Measurements from ENCODE around the gene CELF2. TPM values are rescaled to one million over a fixed set of nuclear protein-coding genes. Genes with fewer than 3 reads are reported as not detected.

CELF2 gene
- total RNA-seq, 1 experiment from 2014 or later: 0.27 TPM

DNA sequence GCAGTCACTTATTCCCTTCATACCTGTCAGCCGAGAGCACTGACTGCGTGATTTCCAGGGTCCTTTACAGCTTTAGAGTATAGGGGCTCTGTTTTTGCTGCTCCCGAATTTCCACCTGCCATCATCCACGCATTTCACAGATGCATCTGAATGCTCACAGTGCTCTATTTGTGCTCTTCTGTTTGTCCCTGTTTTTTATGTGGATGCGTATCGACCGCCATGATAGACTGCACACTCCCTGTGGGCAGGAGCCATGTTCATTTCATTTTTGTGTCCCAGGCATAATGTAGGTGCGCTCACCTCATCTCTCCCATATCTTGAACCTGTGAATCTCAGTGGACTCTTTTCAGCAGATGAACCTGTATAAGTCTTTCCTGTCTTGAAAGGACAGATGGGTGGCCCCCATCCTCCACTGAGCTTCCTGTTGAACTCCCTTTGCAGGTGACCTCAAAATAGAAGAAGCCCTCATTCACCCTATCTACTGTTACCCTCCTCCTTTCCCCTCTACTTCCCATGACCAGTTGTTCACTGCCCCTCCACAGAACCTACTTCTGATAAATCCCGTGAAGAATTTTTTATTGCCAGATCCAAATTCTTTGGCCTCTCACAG, 228.4 kb downstream of the CELF2 start:
- ChIA-PET CTCF (no interaction called here), POLR2A (no interaction called here)
- intact Hi-C loops (cut with micrococcal nuclease; ENCODE audit: unreplicated experiment): no loop called here
- no peaks in the 10 kb centered on the region for H3K4me1 ChIP-seq
- H3K27me3 ChIP-seq (replicated peaks; ENCODE audit: control insufficient read depth, insufficient read depth, low read length): no peaks in the 10 kb centered on the region; the same call in 1 of the 2 replicates
- Mint-ChIP-seq H3K36me3 (ENCODE audit: insufficient read depth, unreplicated experiment) (no peaks in the 10 kb centered on the region), H3K4me1 (ENCODE audit: low read depth, unreplicated experiment) (no peaks in the 10 kb centered on the region), H3K27ac (ENCODE audit: unreplicated experiment) (no peak overlapping the region), H3K9me3 (ENCODE audit: unreplicated experiment) (no peaks in the 10 kb centered on the region), H3K4me3 (ENCODE audit: unreplicated experiment) (no peak overlapping the region), H3K27me3 (ENCODE audit: insufficient read depth, unreplicated experiment) (peaks cover 21% of the 10 kb centered on the region)
- no peak for DNase-seq
- BruUV-seq (replicated peaks): no TSS peak
- no peaks in the 10 kb centered on the region for H3K9me3 ChIP-seq
- H3K4me3 ChIP-seq (ENCODE audit: low read depth, low read length): no peak overlapping the region
- TF ChIP-seq, protein P1, sequence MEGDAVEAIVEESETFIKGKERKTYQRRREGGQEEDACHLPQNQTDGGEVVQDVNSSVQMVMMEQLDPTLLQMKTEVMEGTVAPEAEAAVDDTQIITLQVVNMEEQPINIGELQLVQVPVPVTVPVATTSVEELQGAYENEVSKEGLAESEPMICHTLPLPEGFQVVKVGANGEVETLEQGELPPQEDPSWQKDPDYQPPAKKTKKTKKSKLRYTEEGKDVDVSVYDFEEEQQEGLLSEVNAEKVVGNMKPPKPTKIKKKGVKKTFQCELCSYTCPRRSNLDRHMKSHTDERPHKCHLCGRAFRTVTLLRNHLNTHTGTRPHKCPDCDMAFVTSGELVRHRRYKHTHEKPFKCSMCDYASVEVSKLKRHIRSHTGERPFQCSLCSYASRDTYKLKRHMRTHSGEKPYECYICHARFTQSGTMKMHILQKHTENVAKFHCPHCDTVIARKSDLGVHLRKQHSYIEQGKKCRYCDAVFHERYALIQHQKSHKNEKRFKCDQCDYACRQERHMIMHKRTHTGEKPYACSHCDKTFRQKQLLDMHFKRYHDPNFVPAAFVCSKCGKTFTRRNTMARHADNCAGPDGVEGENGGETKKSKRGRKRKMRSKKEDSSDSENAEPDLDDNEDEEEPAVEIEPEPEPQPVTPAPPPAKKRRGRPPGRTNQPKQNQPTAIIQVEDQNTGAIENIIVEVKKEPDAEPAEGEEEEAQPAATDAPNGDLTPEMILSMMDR (IDR thresholded peaks at IDR 0.05; ENCODE audit: insufficient read depth in 1 of 2, low read depth in 1 of 2, low read length in 1 of 2, severe bottlenecking in 1 of 2, unreplicated experiment in 1 of 2): no peak
- no peaks in the 10 kb centered on the region for H3K36me3 ChIP-seq (ENCODE audit: control insufficient read depth, insufficient read depth, low read length)

DNA sequence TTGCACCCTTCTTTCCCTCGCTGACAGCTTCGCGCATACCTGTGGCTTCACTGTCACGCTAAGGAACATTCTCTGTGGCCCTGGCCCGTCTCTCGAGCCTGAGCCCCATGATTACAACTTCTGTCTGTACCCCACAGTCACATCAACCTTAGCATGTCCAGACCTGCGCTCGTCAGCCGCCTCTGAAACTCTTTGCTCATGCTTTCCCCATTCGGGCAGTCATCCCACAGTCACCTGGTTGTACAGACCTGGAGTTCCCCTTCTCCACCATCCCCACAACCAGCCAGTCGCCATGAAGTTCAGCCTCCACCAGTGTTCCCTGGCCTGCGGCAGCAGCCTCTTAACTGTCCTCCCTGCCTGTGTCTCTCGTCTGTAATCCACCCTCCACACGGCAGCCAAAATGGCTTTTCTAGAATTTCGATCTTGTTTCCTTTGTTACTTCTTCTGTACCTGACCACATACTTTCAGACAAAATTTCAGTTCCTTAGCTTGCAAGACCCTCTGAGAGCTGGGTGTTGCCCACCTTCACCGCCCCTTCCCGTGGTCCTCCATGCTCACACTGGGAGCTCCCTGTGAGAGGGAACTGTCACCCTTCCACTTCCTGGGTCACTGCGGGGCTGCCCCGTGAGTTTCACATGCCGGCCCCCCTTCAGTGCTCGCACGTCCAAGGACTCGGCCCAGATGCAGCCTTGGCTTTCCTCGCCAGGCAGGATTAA, 229.2 kb downstream of the CELF2 start:
- H3K9me3 Mint-ChIP-seq (ENCODE audit: unreplicated experiment): no peaks in the 10 kb centered on the region
- intact Hi-C loops (cut with micrococcal nuclease; ENCODE audit: unreplicated experiment): no loop called here
- Histone ChIP-seq H3K27me3 (replicated peaks; ENCODE audit: control insufficient read depth, insufficient read depth, low read length) (no peaks in the 10 kb centered on the region; the same call in 1 of the 2 replicates), H3K4me1 (no peaks in the 10 kb centered on the region), H3K36me3 (ENCODE audit: control insufficient read depth, insufficient read depth, low read length) (no peaks in the 10 kb centered on the region), H3K9me3 (no peaks in the 10 kb centered on the region), H3K4me3 (ENCODE audit: low read depth, low read length) (no peak overlapping the region)
- peaks cover 21% of the 10 kb centered on the region for H3K27me3 Mint-ChIP-seq (ENCODE audit: insufficient read depth, unreplicated experiment)
- H3K4me3 Mint-ChIP-seq (ENCODE audit: unreplicated experiment): no peak overlapping the region
- no peaks in the 10 kb centered on the region for H3K36me3 Mint-ChIP-seq (ENCODE audit: insufficient read depth, unreplicated experiment)
- no TSS peak for BruUV-seq (replicated peaks)
- ChIA-PET CTCF (no interaction called here), POLR2A (no interaction called here)
- H3K27ac Mint-ChIP-seq (ENCODE audit: unreplicated experiment): no peak overlapping the region
- TF ChIP-seq, protein P1 (IDR thresholded peaks at IDR 0.05; ENCODE audit: insufficient read depth in 1 of 2, low read depth in 1 of 2, low read length in 1 of 2, severe bottlenecking in 1 of 2, unreplicated experiment in 1 of 2): no peak
- DNase-seq: no peak
- no peaks in the 10 kb centered on the region for H3K4me1 Mint-ChIP-seq (ENCODE audit: low read depth, unreplicated experiment)

DNA sequence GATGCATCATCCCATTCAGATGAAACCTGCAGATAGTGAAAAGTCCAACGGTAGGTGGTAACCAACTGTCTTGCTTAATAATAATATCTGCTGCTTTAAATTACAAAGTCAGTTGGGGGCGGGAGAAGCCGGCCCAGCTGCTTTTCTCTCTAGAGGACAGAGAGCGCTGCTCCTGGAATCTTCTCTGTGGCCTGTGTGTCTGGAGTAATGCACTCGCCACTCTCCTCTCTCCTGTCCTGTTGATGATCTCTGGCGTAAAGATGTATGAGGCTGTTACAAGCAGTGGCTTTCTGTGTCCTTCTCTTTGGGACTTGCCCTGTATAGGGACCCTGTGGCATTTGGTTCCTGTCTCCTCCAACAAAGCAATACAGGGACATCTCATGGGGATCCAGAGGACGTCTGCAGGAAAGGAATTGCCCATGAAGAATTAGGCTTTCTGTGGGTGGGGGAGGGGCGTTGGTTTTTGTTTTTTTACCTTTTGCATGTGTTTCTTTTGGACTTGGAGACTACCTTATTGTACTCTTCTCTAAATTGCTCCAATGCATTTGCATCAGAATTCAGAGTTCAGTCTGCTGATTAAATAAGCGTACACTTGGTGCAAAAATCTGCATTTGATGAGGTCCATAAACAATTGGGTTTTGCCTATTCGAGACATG, 231.6 kb downstream of the CELF2 start:
- Histone ChIP-seq H3K27me3 (replicated peaks; ENCODE audit: control insufficient read depth, insufficient read depth, low read length) (peaks cover 3% of the 10 kb centered on the region), H3K4me1 (no peaks in the 10 kb centered on the region), H3K36me3 (ENCODE audit: control insufficient read depth, insufficient read depth, low read length) (no peaks in the 10 kb centered on the region), H3K4me3 (ENCODE audit: low read depth, low read length) (no peak overlapping the region), H3K9me3 (no peaks in the 10 kb centered on the region; the same call in 1 of the 2 replicates)
- no peaks in the 10 kb centered on the region for H3K4me1 Mint-ChIP-seq (ENCODE audit: low read depth, unreplicated experiment)
- no TSS peak for BruUV-seq (replicated peaks)
- H3K27ac Mint-ChIP-seq (ENCODE audit: unreplicated experiment): no peak overlapping the region
- intact Hi-C loops (cut with micrococcal nuclease; ENCODE audit: unreplicated experiment): no loop called here
- POLR2A ChIA-PET: no interaction called here
- no peak for DNase-seq
- TF ChIP-seq, protein P1 (IDR thresholded peaks at IDR 0.05; ENCODE audit: insufficient read depth in 1 of 2, low read depth in 1 of 2, low read length in 1 of 2, severe bottlenecking in 1 of 2, unreplicated experiment in 1 of 2): no peak
- no peak overlapping the region for H3K4me3 Mint-ChIP-seq (ENCODE audit: unreplicated experiment)
- H3K9me3 Mint-ChIP-seq (ENCODE audit: unreplicated experiment): no peaks in the 10 kb centered on the region
- no peaks in the 10 kb centered on the region for H3K36me3 Mint-ChIP-seq (ENCODE audit: insufficient read depth, unreplicated experiment)
- CTCF ChIA-PET: no interaction called here
- H3K27me3 Mint-ChIP-seq (ENCODE audit: insufficient read depth, unreplicated experiment): peaks cover 28% of the 10 kb centered on the region
